ENCODE measurements around the gene SUMO4. TPM values are rescaled to one million over a fixed set of nuclear protein-coding genes. Genes with fewer than 3 reads are reported as not detected.

SUMO4 gene
- total RNA-seq, 1 experiment from 2014 or later, result 2.4 TPM

GRCh38 chr6:149362289-149362688 lies 37.8 kb upstream of the SUMO4 start:
- POLR2A ChIA-PET, result no interaction called here
- no peaks in the 10 kb centered on the region for H3K27me3 ChIP-seq (replicated peaks; ENCODE audit: control insufficient read depth, insufficient read depth, low read length)
- no peak overlapping the region for H3K27ac Mint-ChIP-seq (ENCODE audit: unreplicated experiment)
- no peaks in the 10 kb centered on the region for H3K9me3 Mint-ChIP-seq (ENCODE audit: unreplicated experiment)
- TF ChIP-seq CTCF (IDR thresholded peaks at IDR 0.05; ENCODE audit: insufficient read depth in 1 of 2, low read depth in 1 of 2, low read length in 1 of 2, severe bottlenecking in 1 of 2, unreplicated experiment in 1 of 2), result no peak
- no peak overlapping the region for H3K4me3 ChIP-seq (ENCODE audit: low read depth, low read length)
- no peak for DNase-seq
- peaks cover 18% of the 10 kb centered on the region for H3K4me1 Mint-ChIP-seq (ENCODE audit: low read depth, unreplicated experiment)
- H3K9me3 ChIP-seq, result no peaks in the 10 kb centered on the region
- no peak overlapping the region for H3K4me3 Mint-ChIP-seq (ENCODE audit: unreplicated experiment)
- no peaks in the 10 kb centered on the region for H3K27me3 Mint-ChIP-seq (ENCODE audit: insufficient read depth, unreplicated experiment)
- H3K36me3 ChIP-seq (ENCODE audit: control insufficient read depth, insufficient read depth, low read length), result no peaks in the 10 kb centered on the region
- no TSS peak for BruUV-seq (replicated peaks)
- H3K4me1 ChIP-seq, result peaks cover 7% of the 10 kb centered on the region; the same call in 1 of the 2 replicates
- peaks cover 15% of the 10 kb centered on the region for H3K36me3 Mint-ChIP-seq (ENCODE audit: insufficient read depth, unreplicated experiment)
- CTCF ChIA-PET, result no interaction called here
- intact Hi-C loops (cut with micrococcal nuclease; ENCODE audit: unreplicated experiment), result no loop called here

GRCh38 chr6:149363154-149363553 lies 36.9 kb upstream of the SUMO4 start:
- no peaks in the 10 kb centered on the region for H3K9me3 Mint-ChIP-seq (ENCODE audit: unreplicated experiment)
- no TSS peak for BruUV-seq (replicated peaks)
- no peak overlapping the region for H3K27ac Mint-ChIP-seq (ENCODE audit: unreplicated experiment)
- no peak overlapping the region for H3K4me3 Mint-ChIP-seq (ENCODE audit: unreplicated experiment)
- DNase-seq, result peak in 1 of 2 experiments; percentile 5
- peaks cover 15% of the 10 kb centered on the region for H3K36me3 Mint-ChIP-seq (ENCODE audit: insufficient read depth, unreplicated experiment)
- Histone ChIP-seq H3K4me3 (ENCODE audit: low read depth, low read length) (no peak overlapping the region), H3K36me3 (ENCODE audit: control insufficient read depth, insufficient read depth, low read length) (no peaks in the 10 kb centered on the region), H3K27me3 (replicated peaks; ENCODE audit: control insufficient read depth, insufficient read depth, low read length) (no peaks in the 10 kb centered on the region), H3K9me3 (no peaks in the 10 kb centered on the region), H3K4me1 (peaks cover 7% of the 10 kb centered on the region; the same call in 1 of the 2 replicates)
- peaks cover 18% of the 10 kb centered on the region for H3K4me1 Mint-ChIP-seq (ENCODE audit: low read depth, unreplicated experiment)
- intact Hi-C loops (cut with micrococcal nuclease; ENCODE audit: unreplicated experiment), result no loop called here
- ChIA-PET CTCF (no interaction called here), POLR2A (no interaction called here)
- no peak for TF ChIP-seq CTCF (IDR thresholded peaks at IDR 0.05; ENCODE audit: insufficient read depth in 1 of 2, low read depth in 1 of 2, low read length in 1 of 2, severe bottlenecking in 1 of 2, unreplicated experiment in 1 of 2)
- no peaks in the 10 kb centered on the region for H3K27me3 Mint-ChIP-seq (ENCODE audit: insufficient read depth, unreplicated experiment)

- CTCF ChIA-PET, result no interaction called here
- Histone ChIP-seq H3K9me3 (no peaks in the 10 kb centered on the region), H3K27me3 (replicated peaks; ENCODE audit: control insufficient read depth, insufficient read depth, low read length) (no peaks in the 10 kb centered on the region), H3K4me3 (ENCODE audit: low read depth, low read length) (no peak overlapping the region), H3K4me1 (peaks cover 7% of the 10 kb centered on the region; the same call in 1 of the 2 replicates), H3K36me3 (ENCODE audit: control insufficient read depth, insufficient read depth, low read length) (no peaks in the 10 kb centered on the region)
- H3K36me3 Mint-ChIP-seq (ENCODE audit: insufficient read depth, unreplicated experiment), result peaks cover 15% of the 10 kb centered on the region
- peaks cover 18% of the 10 kb centered on the region for H3K4me1 Mint-ChIP-seq (ENCODE audit: low read depth, unreplicated experiment)
- intact Hi-C loops (cut with micrococcal nuclease; ENCODE audit: unreplicated experiment), result no loop called here
- POLR2A ChIA-PET, result no interaction called here
- H3K9me3 Mint-ChIP-seq (ENCODE audit: unreplicated experiment), result no peaks in the 10 kb centered on the region
- TF ChIP-seq CTCF (IDR thresholded peaks at IDR 0.05; ENCODE audit: insufficient read depth in 1 of 2, low read depth in 1 of 2, low read length in 1 of 2, severe bottlenecking in 1 of 2, unreplicated experiment in 1 of 2), result no peak
- H3K4me3 Mint-ChIP-seq (ENCODE audit: unreplicated experiment), result no peak overlapping the region
- H3K27ac Mint-ChIP-seq (ENCODE audit: unreplicated experiment), result no peak overlapping the region
- BruUV-seq (replicated peaks), result no TSS peak
- H3K27me3 Mint-ChIP-seq (ENCODE audit: insufficient read depth, unreplicated experiment), result no peaks in the 10 kb centered on the region
- no peak for DNase-seq
These were observed 35.5 kb upstream of the SUMO4 start for GRCh38 chr6:149364557-149364956.

All from Caco-2 (cell line).